HG02763 (cell line): ENCODE data around the gene UBE2QL1.

Experiments
- ATAC-seq: cut with Tn5 transposase; IDR thresholded peaks from one replicate; pipeline ENCODE4 v1.9.1; 2021; ENCODE audit warnings: mild to moderate bottlenecking, moderate library complexity; ENCODE audit not compliant: unreplicated experiment

Gene UBE2QL1

DNA sequence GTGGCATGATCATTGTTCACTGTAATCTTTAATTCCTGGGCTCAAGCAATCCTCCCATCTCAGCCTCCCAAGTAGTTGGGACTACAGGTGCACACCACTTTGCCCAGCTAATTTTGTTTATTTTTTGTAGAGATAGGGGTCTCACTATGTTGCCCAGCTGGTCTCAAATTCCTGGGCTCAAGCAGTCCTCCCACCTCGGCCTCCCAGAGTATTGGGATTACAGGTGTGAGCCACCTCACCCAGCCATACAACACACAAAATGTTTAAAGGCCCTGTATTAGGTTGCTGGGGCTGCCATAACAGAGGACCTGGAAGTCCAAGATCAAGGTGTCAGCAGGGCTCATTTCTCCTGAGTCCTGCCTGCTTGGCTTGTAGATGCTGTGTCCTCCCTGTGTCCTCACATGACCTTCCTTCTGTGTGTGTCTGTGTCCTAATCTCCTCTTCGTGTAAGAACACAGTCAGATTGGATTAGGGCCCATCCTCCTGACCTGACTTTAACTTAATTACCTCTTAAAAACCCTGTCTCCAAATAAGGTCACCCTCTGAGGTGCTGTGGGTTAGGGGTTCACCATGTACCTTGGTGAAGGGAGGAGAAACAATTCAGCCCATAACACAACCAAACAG is 5.4 kb downstream of the UBE2QL1 start:
- ATAC-seq, result no peak

DNA sequence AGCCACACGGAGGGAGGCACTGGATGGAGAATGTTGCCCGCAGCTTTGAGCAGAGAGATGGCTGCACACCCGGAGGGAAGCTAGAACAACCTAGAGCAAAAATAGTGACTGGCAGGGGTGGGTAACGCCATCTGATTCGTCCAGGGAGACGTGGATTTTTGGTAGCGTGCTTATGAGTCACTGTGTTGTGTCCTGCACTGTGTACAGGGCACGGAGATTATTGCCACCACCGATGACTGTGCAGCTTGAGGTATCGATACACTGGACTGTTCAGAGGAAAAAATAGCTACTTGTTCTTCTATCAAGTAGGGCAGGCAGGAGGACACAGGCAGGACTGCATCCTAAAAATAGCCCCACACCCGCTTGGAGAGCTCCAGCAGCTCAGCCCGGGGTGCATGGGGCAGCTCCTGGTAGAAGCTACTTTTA is 6.0 kb downstream of the UBE2QL1 start:
- ATAC-seq, result no peak

GRCh38 chr5:6455571-6456200 is 7.0 kb downstream of the UBE2QL1 start:
- ATAC-seq, result no peak

- ATAC-seq, result no peak
Measured at GRCh38 chr5:6456766-6457370, 8.2 kb downstream of the UBE2QL1 start.

DNA sequence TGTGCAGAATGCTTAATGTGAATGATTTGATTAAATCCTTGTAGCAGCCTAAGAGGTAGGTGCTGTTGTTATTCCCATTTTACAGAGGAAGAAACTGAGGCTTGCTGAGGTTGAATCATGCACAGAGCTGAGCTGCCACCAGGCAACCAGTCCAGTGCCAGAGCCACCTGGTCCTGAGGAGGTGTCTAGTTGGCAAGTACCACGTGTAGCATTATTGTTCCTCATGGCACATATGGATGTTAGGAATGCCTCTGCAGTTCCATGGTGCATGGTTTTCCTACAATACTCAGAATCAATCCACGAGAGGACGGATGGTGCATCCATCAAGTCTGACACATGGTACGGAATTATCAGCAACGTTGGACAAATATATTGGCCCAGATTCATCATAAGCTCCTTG is 8.9 kb downstream of the UBE2QL1 start:
- ATAC-seq, result no peak

DNA sequence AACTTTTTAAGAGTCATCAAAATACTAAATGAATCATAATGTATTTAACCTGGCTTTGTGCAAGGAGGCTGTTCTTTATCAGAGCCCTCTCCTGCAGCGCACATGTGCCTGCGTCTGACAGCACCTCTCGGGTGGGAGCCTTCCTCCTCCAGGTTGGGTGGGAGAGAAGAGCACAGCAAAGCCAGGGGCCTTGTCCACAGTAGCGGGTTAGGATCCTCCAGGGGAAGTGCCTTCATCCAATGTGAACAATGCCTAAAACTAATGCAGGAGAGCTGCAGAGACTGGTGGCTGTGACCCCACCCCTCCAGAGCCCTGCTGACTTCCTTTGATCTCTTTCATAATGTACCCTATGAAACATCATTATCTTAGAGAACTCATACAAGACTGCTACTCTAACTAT is 10.2 kb downstream of the UBE2QL1 start:
- ATAC-seq, result no peak

DNA sequence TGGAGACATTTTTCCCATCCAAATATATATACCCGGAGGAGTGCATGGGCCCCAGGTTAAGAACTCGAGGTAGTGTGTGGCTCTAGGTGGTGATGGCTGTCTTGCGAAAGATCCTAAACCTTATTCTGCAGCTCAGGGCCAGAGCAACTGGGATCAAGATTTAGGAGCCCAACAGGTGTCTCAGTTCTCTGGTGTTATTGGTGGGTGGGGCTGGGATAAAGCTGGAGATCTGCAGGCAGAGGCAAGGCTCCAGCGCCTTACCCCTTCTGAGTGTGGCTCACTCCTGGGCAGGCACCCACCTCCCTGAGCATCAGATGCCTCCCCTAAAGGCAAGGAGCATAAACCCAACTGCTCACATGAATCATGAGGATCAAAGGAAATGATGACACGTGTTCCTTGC is 11.2 kb downstream of the UBE2QL1 start:
- no peak for ATAC-seq

DNA sequence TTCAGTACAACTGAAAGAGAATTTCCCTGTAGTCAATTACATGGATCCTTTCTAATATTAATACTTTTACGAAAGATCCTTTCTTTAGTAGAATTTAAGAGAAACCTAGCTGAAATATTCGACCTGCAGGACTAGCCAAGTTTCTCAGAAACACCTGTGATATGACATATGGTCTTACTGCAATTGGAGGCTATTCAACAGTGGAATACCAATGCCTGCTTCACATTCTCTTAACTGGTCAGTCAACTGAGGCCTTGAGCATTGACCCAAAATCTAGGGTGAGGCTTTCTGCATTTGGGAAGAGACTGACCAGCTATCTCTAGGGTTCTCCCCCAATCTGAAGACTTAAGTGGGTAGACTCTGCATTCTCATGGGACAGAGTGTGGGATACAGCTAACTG is 12.3 kb downstream of the UBE2QL1 start:
- ATAC-seq, result no peak

GRCh38 chr5:6461793-6462650 is 13.4 kb downstream of the UBE2QL1 start:
- ATAC-seq, result no peak

- ATAC-seq, result no peak
Measured at GRCh38 chr5:6462671-6463070, 14.0 kb downstream of the UBE2QL1 start.

DNA sequence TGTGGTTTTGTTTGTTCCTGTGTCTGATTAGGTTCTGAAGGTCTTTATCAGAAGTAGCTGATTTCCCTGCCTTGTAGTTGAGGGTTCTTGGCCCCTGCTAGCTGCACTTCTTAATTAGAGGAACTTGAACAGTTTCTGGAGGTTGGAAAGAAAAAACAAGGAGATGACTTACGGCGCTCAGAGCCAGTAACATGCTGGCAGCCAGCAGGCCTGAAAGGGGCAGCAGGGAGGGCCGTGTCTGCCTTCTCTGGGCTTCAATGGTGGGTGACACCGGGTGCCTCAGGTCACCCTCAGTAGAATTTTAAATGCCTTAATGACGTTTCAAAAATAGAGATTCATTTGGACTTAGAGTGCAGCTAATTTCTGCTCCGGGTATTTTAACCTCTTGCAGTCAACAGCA is 15.8 kb downstream of the UBE2QL1 start:
- ATAC-seq, result no peak

- no peak for ATAC-seq
Measured at GRCh38 chr5:6465831-6466790, 17.5 kb downstream of the UBE2QL1 start.

- no peak for ATAC-seq
Measured at GRCh38 chr5:6466975-6467567, 18.4 kb downstream of the UBE2QL1 start.

GRCh38 chr5:6467591-6467990 is 18.9 kb downstream of the UBE2QL1 start:
- ATAC-seq, result no peak

DNA sequence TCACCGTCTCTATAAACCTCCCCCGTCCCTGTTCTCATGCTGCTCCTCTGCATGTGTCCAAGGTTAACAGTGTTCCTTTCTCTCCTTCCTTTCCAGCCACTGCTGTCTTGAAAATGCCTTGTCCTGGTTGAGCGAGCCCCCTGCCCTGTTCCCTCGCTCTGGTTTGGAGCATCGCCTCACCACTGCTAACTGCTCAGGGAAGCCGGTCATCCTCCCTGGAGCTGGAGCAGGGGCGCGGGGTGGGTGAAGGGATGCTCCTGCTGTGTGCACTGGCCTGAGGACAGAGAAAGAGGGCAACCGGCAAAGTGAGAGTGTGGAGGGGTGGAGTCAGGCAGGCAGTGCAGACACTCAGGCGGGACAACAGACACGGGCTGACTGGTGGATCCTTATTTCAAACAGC is 19.4 kb downstream of the UBE2QL1 start:
- no peak for ATAC-seq

- no peak for ATAC-seq
Measured at GRCh38 chr5:6468870-6469269, 20.2 kb downstream of the UBE2QL1 start.

DNA sequence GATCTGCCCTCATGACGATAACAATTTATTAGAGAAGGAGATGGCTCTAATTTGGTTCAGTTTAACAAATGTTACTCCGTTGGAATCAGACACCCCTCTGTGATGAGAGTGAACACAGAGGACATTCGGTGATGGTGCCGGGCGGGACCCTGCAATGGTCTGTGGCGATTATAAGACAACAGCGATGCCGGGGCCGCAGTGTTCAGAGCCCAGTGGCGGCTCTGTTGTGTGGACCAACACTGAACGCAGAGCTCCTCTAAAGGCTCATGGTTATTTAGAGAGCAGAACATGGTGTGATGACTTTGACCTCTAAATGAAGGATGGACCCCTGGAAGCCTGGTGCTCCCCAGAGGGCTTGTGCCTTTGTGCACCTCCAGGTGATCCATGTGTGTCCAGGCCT is 21.2 kb downstream of the UBE2QL1 start:
- no peak for ATAC-seq

- ATAC-seq, result no peak
Measured at GRCh38 chr5:6470672-6471071, 22.0 kb downstream of the UBE2QL1 start.

DNA sequence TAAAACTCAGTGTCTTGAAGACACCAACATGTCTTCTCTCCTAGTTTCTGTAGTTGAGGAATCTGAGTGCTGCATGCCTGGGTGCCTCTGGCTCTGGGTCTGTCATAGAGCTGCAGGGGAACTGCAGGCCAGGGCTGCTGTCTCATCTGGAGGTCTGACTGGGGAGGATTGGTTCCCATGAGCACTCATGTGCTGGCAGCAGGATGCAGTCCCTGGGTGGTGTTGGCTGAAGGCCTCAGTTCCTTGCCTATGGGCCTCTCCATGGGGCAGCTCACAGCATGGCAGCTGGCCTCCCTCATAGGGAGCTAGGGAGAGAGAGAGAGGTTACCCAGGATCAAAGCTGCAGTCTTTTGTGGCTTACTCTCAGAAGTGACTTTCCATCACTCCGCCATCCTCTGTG is 22.6 kb downstream of the UBE2QL1 start:
- no peak for ATAC-seq

DNA sequence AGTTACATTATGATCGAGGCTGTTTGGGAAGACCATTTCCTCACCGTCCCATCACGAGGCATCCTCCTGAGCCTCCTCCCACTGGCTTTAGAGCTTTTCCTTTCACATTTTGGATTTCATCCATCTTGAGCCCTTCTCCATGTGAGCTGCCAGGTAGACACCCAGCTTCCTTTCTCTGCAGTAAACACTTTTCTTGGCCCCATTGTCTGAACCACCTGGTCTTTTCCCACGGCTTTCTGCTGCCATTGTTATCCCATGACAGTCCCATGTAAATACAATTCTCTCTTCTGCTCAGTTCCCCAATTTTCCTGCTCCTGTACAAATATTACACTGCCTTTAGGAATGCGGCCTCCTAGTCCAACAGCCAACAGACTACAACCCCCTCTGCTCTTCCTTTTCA is 24.1 kb downstream of the UBE2QL1 start:
- ATAC-seq, result no peak
